ENCODE results near the gene SUCNR1.
"Not testable (repeated sequence)": the region's sequence is repeated elsewhere in the genome, so short reads cannot be mapped to it uniquely, and the experiment has no call there.

Gene SUCNR1

DNA sequence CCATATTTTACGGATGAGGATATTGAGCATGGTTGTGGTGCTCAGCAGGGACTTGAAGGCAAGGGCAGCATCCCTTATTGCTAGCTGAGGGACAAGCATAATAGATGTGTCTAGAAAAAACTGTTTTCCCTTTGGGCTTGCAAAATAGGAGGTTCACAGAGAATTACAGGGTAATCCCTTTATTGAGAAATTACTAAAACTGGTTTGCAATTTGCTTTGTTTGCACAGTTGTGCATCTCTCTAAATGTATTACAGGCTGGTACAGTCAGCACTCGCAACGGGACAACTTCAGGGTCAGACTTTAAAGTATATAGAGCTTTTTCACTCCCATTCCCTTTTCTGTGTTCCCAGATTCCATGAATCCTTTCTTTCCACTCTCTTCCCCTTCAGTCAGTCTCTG lies 51.3 kb downstream of the SUCNR1 start:
- DNase-seq (ENCODE audit: low read depth): no peak
- TF ChIP-seq, protein P1, sequence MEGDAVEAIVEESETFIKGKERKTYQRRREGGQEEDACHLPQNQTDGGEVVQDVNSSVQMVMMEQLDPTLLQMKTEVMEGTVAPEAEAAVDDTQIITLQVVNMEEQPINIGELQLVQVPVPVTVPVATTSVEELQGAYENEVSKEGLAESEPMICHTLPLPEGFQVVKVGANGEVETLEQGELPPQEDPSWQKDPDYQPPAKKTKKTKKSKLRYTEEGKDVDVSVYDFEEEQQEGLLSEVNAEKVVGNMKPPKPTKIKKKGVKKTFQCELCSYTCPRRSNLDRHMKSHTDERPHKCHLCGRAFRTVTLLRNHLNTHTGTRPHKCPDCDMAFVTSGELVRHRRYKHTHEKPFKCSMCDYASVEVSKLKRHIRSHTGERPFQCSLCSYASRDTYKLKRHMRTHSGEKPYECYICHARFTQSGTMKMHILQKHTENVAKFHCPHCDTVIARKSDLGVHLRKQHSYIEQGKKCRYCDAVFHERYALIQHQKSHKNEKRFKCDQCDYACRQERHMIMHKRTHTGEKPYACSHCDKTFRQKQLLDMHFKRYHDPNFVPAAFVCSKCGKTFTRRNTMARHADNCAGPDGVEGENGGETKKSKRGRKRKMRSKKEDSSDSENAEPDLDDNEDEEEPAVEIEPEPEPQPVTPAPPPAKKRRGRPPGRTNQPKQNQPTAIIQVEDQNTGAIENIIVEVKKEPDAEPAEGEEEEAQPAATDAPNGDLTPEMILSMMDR (IDR thresholded peaks at IDR 0.05; ENCODE audit: low read depth, low read length, missing control alignments): no peak
- no peak overlapping the region for H3K4me3 ChIP-seq (ENCODE audit: low read depth, low read length)

DNA sequence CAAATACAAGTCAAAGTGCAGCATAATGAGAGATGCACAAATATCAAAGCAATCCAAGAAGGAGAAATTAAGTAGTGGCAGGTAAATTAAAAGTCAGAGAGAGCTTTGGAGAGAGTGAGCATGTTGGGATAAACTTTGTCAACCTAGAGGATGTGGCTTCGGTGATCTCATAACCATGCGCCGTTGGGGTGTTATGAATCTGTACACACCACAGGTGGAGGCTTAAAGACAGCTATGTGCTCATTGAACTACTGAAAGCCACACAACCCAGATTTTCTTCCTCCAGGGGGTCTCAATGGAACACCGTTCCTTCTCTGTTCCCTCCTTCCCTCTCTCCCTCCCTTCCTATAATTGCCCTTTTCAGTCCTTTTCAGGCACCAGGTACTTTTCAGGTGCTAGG lies 52.0 kb downstream of the SUCNR1 start:
- TF ChIP-seq, protein P1 (IDR thresholded peaks at IDR 0.05; ENCODE audit: low read depth, low read length, missing control alignments): no peak
- no peak overlapping the region for H3K4me3 ChIP-seq (ENCODE audit: low read depth, low read length)
- DNase-seq (ENCODE audit: low read depth): no peak

DNA sequence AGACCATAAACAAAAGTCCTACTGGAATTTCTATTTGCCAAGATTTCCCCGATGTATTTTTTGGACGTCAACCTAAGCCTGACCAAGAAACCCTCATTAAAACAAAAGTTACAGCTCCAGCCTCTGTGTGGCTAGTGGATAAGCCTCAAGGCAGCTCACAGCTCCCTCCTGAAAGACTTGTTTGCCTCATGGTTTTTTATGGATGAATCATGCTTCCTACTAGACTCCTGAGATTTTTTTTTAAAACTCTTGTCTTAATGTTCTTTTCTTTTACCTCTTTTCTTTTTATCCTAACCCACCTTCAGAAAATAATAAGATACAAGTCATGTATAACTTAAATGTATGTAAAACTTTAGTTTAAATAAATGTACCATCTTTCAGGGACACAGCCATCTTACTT lies 52.4 kb downstream of the SUCNR1 start:
- H3K4me3 ChIP-seq (ENCODE audit: low read depth, low read length): no peak overlapping the region
- no peak for DNase-seq (ENCODE audit: low read depth)
- TF ChIP-seq, protein P1 (IDR thresholded peaks at IDR 0.05; ENCODE audit: low read depth, low read length, missing control alignments): no peak

DNA sequence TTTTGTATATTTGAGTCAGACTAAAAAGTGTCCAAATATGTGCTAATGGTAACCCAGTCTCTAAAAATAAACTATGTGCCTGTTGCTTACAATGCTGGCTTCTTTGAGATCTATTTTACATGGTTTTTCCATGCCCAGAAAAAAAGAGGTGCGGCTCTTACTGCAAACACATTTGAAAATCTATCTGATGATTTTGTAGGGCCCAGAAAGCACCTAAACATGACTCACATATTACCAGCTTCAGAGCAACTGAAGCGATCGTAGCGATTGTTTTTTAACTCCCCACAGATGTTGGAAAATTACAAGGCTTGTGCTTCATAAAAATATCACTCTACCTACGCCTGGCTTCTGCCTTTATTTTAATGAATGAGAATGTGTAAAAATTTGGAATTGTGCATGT lies 53.5 kb downstream of the SUCNR1 start:
- TF ChIP-seq, protein P1 (IDR thresholded peaks at IDR 0.05; ENCODE audit: low read depth, low read length, missing control alignments): no peak
- no peak for DNase-seq (ENCODE audit: low read depth)
- H3K4me3 ChIP-seq (ENCODE audit: low read depth, low read length): no peak overlapping the region

DNA sequence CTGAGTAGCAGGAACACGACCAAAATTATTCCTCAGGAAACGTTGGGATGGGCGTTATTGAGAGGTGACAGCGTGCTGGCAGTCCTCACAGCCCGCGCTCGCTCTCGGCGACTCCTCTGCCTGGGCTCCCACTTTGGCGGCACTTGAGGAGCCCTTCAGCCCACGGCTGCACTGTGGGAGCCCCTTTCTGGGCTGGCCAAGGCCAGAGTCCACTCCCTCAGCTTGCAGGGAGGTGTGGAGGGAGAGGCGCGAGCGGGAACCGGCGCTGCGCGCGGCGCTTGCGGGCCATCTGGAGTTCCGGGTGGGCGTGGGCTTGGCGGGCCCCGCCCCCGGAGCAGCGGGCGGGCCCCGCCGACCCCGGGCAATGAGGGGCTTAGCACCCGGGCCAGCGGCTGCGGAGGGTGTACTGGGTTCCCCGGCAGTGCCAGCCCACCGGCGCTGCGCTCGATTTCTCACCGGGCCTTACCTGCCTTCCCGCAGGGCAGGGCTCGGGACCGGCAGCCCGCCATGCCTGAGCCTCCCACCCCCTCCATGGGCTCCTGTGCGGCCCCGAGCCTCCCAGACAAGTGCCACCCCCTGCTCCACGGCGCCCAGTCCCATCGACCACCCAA lies 54.6 kb downstream of the SUCNR1 start:
- DNase-seq (ENCODE audit: low read depth); H3K4me3 ChIP-seq (ENCODE audit: low read depth, low read length): not testable (repeated sequence)

DNA sequence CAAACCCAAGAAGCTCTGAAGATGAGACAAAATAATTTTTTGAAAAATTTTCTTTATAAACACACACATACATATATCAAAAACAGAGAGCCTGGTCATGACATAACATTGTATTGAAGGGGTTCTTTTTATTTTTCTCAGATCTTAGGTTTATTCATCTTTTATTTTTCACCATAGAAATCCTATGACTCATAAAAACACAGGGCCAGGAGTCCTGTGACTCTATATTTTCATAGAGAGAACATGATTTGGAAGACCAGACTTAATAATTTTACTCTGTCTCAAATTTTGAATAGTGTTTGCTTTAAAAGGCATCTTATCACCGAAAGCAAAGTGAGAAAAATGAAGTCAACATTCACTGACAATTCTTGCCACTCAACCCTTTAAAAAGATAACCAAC lies 57.7 kb downstream of the SUCNR1 start:
- DNase-seq (ENCODE audit: low read depth): no peak
- TF ChIP-seq, protein P1 (IDR thresholded peaks at IDR 0.05; ENCODE audit: low read depth, low read length, missing control alignments): no peak
- H3K4me3 ChIP-seq (ENCODE audit: low read depth, low read length): no peak overlapping the region

DNA sequence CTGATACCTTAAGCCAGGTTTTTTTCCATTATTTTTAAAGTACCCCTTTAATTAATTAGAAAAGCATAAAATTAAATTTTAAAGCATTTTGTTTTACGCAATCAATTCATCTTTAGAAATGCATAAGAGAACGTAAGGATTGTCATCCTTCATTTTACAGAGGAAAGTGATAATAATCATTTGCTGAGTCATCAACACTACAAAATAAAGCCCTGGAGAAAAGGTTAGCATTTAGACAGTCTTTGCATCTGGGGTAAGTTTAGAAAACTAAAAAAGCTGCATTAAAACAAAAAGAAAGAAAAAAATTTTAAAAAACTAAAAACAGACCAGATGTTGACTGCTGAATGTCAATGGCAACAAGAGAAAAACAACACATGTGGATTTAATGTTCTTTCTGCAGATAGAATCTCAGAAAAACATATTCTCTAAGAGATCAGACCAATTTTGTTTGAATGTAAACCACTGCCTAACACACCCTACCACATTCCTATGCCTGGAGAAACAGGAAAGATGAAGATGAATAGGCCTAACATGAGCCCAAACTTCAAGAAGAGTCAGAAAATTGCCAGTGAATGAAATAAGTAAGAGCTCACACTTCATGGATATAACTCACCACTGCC lies 59.9 kb downstream of the SUCNR1 start:
- H3K4me3 ChIP-seq (ENCODE audit: low read depth, low read length): no peak overlapping the region
- DNase-seq (ENCODE audit: low read depth): no peak
- TF ChIP-seq, protein P1 (IDR thresholded peaks at IDR 0.05; ENCODE audit: low read depth, low read length, missing control alignments): no peak

Measured in GM12864 (cell line).